Measurements from ENCODE around the gene COPZ2.

GRCh38 chr17:47996201-47996600, 41.4 kb downstream of the COPZ2 start:
- TF ChIP-seq POLR2A (IDR thresholded peaks at IDR 0.05) = no peak
- TF ChIP-seq, protein P1, sequence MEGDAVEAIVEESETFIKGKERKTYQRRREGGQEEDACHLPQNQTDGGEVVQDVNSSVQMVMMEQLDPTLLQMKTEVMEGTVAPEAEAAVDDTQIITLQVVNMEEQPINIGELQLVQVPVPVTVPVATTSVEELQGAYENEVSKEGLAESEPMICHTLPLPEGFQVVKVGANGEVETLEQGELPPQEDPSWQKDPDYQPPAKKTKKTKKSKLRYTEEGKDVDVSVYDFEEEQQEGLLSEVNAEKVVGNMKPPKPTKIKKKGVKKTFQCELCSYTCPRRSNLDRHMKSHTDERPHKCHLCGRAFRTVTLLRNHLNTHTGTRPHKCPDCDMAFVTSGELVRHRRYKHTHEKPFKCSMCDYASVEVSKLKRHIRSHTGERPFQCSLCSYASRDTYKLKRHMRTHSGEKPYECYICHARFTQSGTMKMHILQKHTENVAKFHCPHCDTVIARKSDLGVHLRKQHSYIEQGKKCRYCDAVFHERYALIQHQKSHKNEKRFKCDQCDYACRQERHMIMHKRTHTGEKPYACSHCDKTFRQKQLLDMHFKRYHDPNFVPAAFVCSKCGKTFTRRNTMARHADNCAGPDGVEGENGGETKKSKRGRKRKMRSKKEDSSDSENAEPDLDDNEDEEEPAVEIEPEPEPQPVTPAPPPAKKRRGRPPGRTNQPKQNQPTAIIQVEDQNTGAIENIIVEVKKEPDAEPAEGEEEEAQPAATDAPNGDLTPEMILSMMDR (IDR thresholded peaks at IDR 0.05) = no peak
